HG03139 (cell line): Measurements from ENCODE around the gene AFM.

ENCODE experiments used
- ATAC-seq: cut with Tn5 transposase; IDR thresholded peaks from one replicate; pipeline ENCODE4 v1.9.1; 2021; ENCODE audit not compliant: unreplicated experiment

AFM gene

GRCh38 chr4:73450398-73451004, 31.0 kb upstream of the AFM start:
- no peak for ATAC-seq

GRCh38 chr4:73451404-73451803, 30.1 kb upstream of the AFM start:
- no peak for ATAC-seq

- no peak for ATAC-seq
Observed at GRCh38 chr4:73451981-73452747, 29.4 kb upstream of the AFM start.

GRCh38 chr4:73452953-73453700, 28.4 kb upstream of the AFM start:
- no peak for ATAC-seq

GRCh38 chr4:73453701-73454005, 27.9 kb upstream of the AFM start:
- no peak for ATAC-seq

GRCh38 chr4:73454920-73455319, 26.6 kb upstream of the AFM start:
- no peak for ATAC-seq

GRCh38 chr4:73456177-73457022, 25.1 kb upstream of the AFM start:
- no peak for ATAC-seq

GRCh38 chr4:73458184-73459047, 23.1 kb upstream of the AFM start:
- no peak for ATAC-seq

- ATAC-seq = no peak
Observed at GRCh38 chr4:73459048-73459421, 22.5 kb upstream of the AFM start.

- ATAC-seq = no peak
Observed at GRCh38 chr4:73460913-73461522, 20.5 kb upstream of the AFM start.

GRCh38 chr4:73468170-73468569, 13.4 kb upstream of the AFM start:
- no peak for ATAC-seq

GRCh38 chr4:73470728-73471127, 10.8 kb upstream of the AFM start:
- no peak for ATAC-seq

GRCh38 chr4:73477176-73477575, 4.4 kb upstream of the AFM start:
- no peak for ATAC-seq

- no peak for ATAC-seq
Observed at GRCh38 chr4:73479323-73479722, 2.2 kb upstream of the AFM start.

GRCh38 chr4:73485085-73485484, 3.5 kb downstream of the AFM start:
- ATAC-seq = no peak

- ATAC-seq = no peak
Observed at GRCh38 chr4:73485596-73485995, 4.1 kb downstream of the AFM start.

GRCh38 chr4:73486497-73486896, 5.0 kb downstream of the AFM start:
- ATAC-seq = no peak

GRCh38 chr4:73487233-73487632, 5.7 kb downstream of the AFM start:
- no peak for ATAC-seq

- ATAC-seq = no peak
Observed at GRCh38 chr4:73499996-73500765, 18.6 kb downstream of the AFM start.
